Panc1 (cell line): Measurements from ENCODE around the gene CUEDC2. TPM values are rescaled to one million over a fixed set of nuclear protein-coding genes. Genes with fewer than 3 reads are reported as not detected.
A peak's percentile ranks its signal among the peaks of the same experiment; 100 is the strongest.

Experiments
- ATAC-seq: fragments of 200-7000 bp; cut with Tn5 transposase; 2 replicates; pipeline ENCODE4 v1.9.1; 2020; ENCODE audit warnings: mild to moderate bottlenecking, moderate library complexity
- BruUV-seq: library from RNA; stranded (reverse); fragments of 400-500 nt; replicated peaks from 2 replicates; lab custom pipeline; 2021; lab: Mats Ljungman, UMichigan
- CTCF ChIA-PET: fragments of 300-600 bp; sonication (Branson Sonifier 250); formaldehyde crosslinking; loops from one replicate; lab custom pipeline; 2022; ENCODE audit warnings: antibody characterized with exemption; lab: Charles Lee
- POLR2A ChIA-PET: fragments of 300-600 bp; sonication (Branson Sonifier 250); formaldehyde crosslinking; loops from one replicate; lab custom pipeline; 2022; ENCODE audit warnings: antibody characterized with exemption; lab: Charles Lee
- DNase-seq: peaks from one replicate; pipeline ENCODE4 v3.0.0-alpha.2; 2010; ENCODE audit warnings: low read depth, low spot score
- H3K27ac ChIP-seq: 2 replicates; pipeline ENCODE4 v1.5.1; 2011; ENCODE audit warnings: mild to moderate bottlenecking, low read length, inconsistent platforms
- H3K27me3 ChIP-seq: fragments of 200-500 bp; sonication (Bioruptor generic); 2 replicates; pipeline ENCODE4 v1.6.0; 2014; ENCODE audit warnings: low read length, inconsistent platforms; ENCODE audit not compliant: control insufficient read depth, insufficient read depth
- H3K36me3 ChIP-seq: fragments of 200-500 bp; sonication (Bioruptor generic); 2 replicates; pipeline ENCODE4 v1.5.1; 2014; ENCODE audit warnings: inconsistent platforms, mild to moderate bottlenecking, low read length, moderate library complexity; ENCODE audit not compliant: control insufficient read depth, insufficient read depth
- H3K4me1 ChIP-seq: 2 replicates; pipeline ENCODE4 v1.5.1; 2011; ENCODE audit warnings: inconsistent platforms, mild to moderate bottlenecking, low read length, moderate library complexity; ENCODE audit not compliant: control insufficient read depth, insufficient read depth
- H3K4me3 ChIP-seq, 2 experiments: 2 replicates each; pipeline ENCODE4 v1.5.1; 2011 to 2012; ENCODE audit warnings: low read depth in 2 of 2, low read length in 2 of 2, mild to moderate bottlenecking in 2 of 2, inconsistent platforms in 1 of 2, moderate library complexity in 1 of 2
- H3K9me3 ChIP-seq: fragments of 200-500 bp; sonication (Bioruptor generic); 2 replicates; pipeline ENCODE4 v1.5.1; 2014; ENCODE audit warnings: low read depth, mild to moderate bottlenecking, inconsistent platforms, low read length, moderate library complexity; ENCODE audit not compliant: control insufficient read depth, insufficient read depth
- CTCF ChIP-seq: fragments of 450-650 bp; IDR thresholded peaks from 2 replicates; pipeline ENCODE4 v1.5.1; 2017; ENCODE audit warnings: mild to moderate bottlenecking
- POLR2AphosphoS5 ChIP-seq: IDR thresholded peaks from 2 replicates; pipeline ENCODE4 v1.6.1; 2012; ENCODE audit warnings: mild to moderate bottlenecking, low read depth, low read length, moderate library complexity
- REST ChIP-seq, 2 experiments: IDR thresholded peaks; 2 replicates each; pipeline ENCODE4 v1.6.1; 2011 to 2012; ENCODE audit warnings: low read depth in 2 of 2, control low read depth in 1 of 2, low read length in 1 of 2, mild to moderate bottlenecking in 1 of 2, moderate library complexity in 1 of 2; ENCODE audit not compliant: insufficient read depth in 1 of 2
- SIN3A ChIP-seq: IDR thresholded peaks from 2 replicates; pipeline ENCODE4 v1.6.1; 2012; ENCODE audit warnings: low read depth, mild to moderate bottlenecking, low read length, moderate library complexity, borderline replicate concordance; ENCODE audit not compliant: insufficient read depth
- TCF7L2 ChIP-seq: IDR thresholded peaks from 2 replicates; pipeline ENCODE4 v1.6.1; 2011; ENCODE audit warnings: mild to moderate bottlenecking, low read depth, low read length, inconsistent platforms
- in situ Hi-C: cut with HindIII; loops from 2 replicates; pipeline ENCODE4 v1.10.0; 2016; ENCODE audit warnings: low sequenced_read_pairs, low pct_unique_long_range_greater_than_20kb
- intact Hi-C: fragments of 100-400 bp; cut with micrococcal nuclease; formaldehyde crosslinking; loops from one replicate; pipeline ENCODE4 v1.10.0; 2022; ENCODE audit not compliant: unreplicated experiment
- total RNA-seq: library from RNA; stranded (reverse); gene quantifications from one replicate; pipeline ENCODE4 v1.2.1, GENCODE V29; 2021; ENCODE audit not compliant: unreplicated experiment

Gene CUEDC2
- total RNA-seq, 1 experiment from 2014 or later: 79.3 TPM

GRCh38 chr10:102408131-102408727 lies 24.1 kb downstream of the CUEDC2 start:
- H3K36me3 ChIP-seq: no peaks in the 10 kb centered on the region; the same call in 1 of the 2 replicates
- no peaks in the 10 kb centered on the region for H3K9me3 ChIP-seq
- in situ Hi-C loops (no loop called here), intact Hi-C loops (no loop called here)
- 0 out of 2 replicates have a peak, but pooled peaks cover 2% of the 10 kb centered on the region for H3K27me3 ChIP-seq
- H3K4me3 ChIP-seq: peak overlapping the region; percentile 53 to 56
- no TSS peak for BruUV-seq
- ChIA-PET POLR2A (no interaction called here), CTCF (no interaction called here)
- peaks cover 8% of the 10 kb centered on the region for H3K4me1 ChIP-seq
- ATAC-seq (no peak), DNase-seq (no peak)
- TF ChIP-seq POLR2AphosphoS5 (no peak), SIN3A (no peak), REST (IDR thresholded peaks at IDR 0.05; ENCODE audit: insufficient read depth in 1 of 2, low read depth in 2 of 2, low read length in 1 of 2) (no peak), CTCF (no peak), TCF7L2 (no peak)
- H3K27ac ChIP-seq: no peak overlapping the region

GRCh38 chr10:102407425-102408130 lies 24.8 kb downstream of the CUEDC2 start:
- H3K4me1 ChIP-seq: peaks cover 8% of the 10 kb centered on the region
- in situ Hi-C loops: no loop called here
- ATAC-seq: no peak
- intact Hi-C loops: no loop called here
- no peak for DNase-seq
- H3K9me3 ChIP-seq: no peaks in the 10 kb centered on the region
- no peaks in the 10 kb centered on the region; the same call in 1 of the 2 replicates for H3K36me3 ChIP-seq
- H3K4me3 ChIP-seq: no peak overlapping the region
- H3K27ac ChIP-seq: no peak overlapping the region
- BruUV-seq: no TSS peak
- ChIA-PET CTCF (interaction anchor here (0.6 kb wide), 1 partner anchor 23 kb away, joined by 9 read pairs; no protein-coding TSS in a partner anchor), POLR2A (no interaction called here)
- TF ChIP-seq CTCF (no peak), POLR2AphosphoS5 (no peak), REST (IDR thresholded peaks at IDR 0.05; ENCODE audit: insufficient read depth in 1 of 2, low read depth in 2 of 2, low read length in 1 of 2) (no peak), TCF7L2 (no peak), SIN3A (no peak)
- 0 out of 2 replicates have a peak, but pooled peaks cover 2% of the 10 kb centered on the region for H3K27me3 ChIP-seq
